ENCODE results near the gene BCKDHA. TPM values are rescaled to one million over a fixed set of nuclear protein-coding genes. Genes with fewer than 3 reads are reported as not detected.
"Not testable (repeated sequence)": the region's sequence is repeated elsewhere in the genome, so short reads cannot be mapped to it uniquely, and the experiment has no call there.

BCKDHA gene
- total and polyA plus RNA-seq, 9 of the 15 experiments (the other 6 are each of a cell fraction or from before 2014, with no cell fraction given): 4.5 to 52.5 (median 14.1) TPM

DNA sequence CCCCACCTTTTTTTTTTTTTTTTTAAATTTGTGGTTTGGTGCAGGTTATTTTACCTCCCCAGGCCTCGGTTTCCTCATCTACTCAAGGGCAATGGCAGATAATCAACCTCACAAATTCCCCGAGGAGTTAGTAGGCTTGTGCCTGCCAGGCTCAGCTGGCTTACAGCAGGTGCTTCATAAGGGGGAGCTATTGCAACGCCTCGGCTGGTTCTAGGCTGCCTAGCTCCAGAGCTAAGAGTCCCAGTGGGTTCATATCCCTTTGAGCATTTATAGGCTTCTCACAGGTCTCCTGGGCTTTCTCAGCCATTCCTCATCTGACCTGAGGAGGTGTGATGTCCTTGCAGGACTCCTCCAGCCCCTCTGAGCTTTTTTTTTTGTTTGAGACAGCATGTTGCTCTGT is 10.6 kb downstream of the BCKDHA start:
- POLR2A ChIA-PET: interaction anchor here (0.6 to 2.4 kb wide), 8 partner anchors 8 to 765 kb away, joined by 3 to 12 read pairs (median 4); partner anchors contain the start of genes B3GNT8 and BCKDHA

DNA sequence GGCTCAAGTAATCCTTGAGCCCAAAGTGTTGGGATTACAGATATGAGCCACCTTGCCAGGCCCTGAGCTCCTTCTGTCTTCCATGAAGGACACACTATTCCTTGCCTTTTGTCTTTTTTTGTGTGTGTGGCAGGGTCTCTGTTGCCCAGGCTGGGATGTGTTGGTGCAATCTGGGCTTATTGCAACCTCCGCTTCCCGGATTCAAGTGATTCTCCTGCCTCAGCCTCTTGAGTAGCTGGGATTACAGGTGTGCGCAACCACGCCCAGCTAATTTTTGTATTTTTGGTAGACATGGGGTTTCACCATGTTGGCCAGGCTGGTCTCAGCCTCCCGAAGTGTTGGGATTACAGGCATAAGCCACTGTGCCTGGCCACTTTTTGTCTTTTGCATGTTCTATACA is 11.2 kb downstream of the BCKDHA start:
- in situ Hi-C loops (cut with MboI); H3K4me3 ChIP-seq; H4K20me1 ChIP-seq (replicated peaks; ENCODE audit: control insufficient read depth, insufficient read depth, low read length); H3K27me3 ChIP-seq (ENCODE audit: control insufficient read depth in 2 of 2, insufficient read depth in 2 of 2, low read length in 2 of 2); FAIRE-seq; H3K4me2 ChIP-seq (ENCODE audit: insufficient read depth, low read length); H3K9me3 ChIP-seq (replicated peaks; ENCODE audit: control insufficient read depth, insufficient read depth, low read depth, low read length); CTCF ChIA-PET (ENCODE audit: low intra/inter-chr PET ratio); H3K27ac ChIP-seq (ENCODE audit: extremely low read depth, low read depth, low read length); DNase-seq (ENCODE audit: extremely low read depth in 1 of 4, low spot score in 3 of 4); H2AFZ ChIP-seq (ENCODE audit: low read depth, low read length); intact Hi-C loops (cut with micrococcal nuclease); ATAC-seq; H3K79me2 ChIP-seq (ENCODE audit: control insufficient read depth, insufficient read depth, low read length); BruUV-seq (replicated peaks); H3K9ac ChIP-seq (ENCODE audit: insufficient read depth in 1 of 2, low read depth in 2 of 2, low read length in 2 of 2); H3K9me1 ChIP-seq (ENCODE audit: control insufficient read depth, insufficient read depth, low read length): not testable (repeated sequence)
- 74% methylated on average over 5 of the region's 5 CpGs for WGBS (ENCODE audit: insufficient coverage, low coverage, missing lambda C conversion rate)
- Histone ChIP-seq H3K4me1 (replicated peaks in 1 of 2; ENCODE audit: control insufficient read depth in 2 of 2, insufficient read depth in 2 of 2, low read length in 2 of 2) (peaks cover 7 to 12% of the 10 kb centered on the region in 2 experiments; a peak in 4 of 5 replicates), H3K36me3 (ENCODE audit: control insufficient read depth, insufficient read depth, low read length) (peaks cover 15% of the 10 kb centered on the region; the same call in 1 of the 3 replicates)
- POLR2A ChIA-PET: interaction anchor here (0.6 to 2.4 kb wide), 4 partner anchors 10 to 164 kb away, joined by 3 to 12 read pairs (median 8); partner anchors contain the start of genes B3GNT8 and BCKDHA

More for the DNA sequence above, 10.6 kb downstream of the BCKDHA start:
- in situ Hi-C loops (cut with MboI): no loop called here
- ATAC-seq (peak; percentile 77), DNase-seq (ENCODE audit: extremely low read depth in 1 of 4, low spot score in 3 of 4) (peak in 1 of 4 experiments; percentile 40), FAIRE-seq (no peak)
- no TSS peak for BruUV-seq (replicated peaks)
- Histone ChIP-seq H3K27me3 (ENCODE audit: control insufficient read depth in 2 of 2, insufficient read depth in 2 of 2, low read length in 2 of 2) (no peaks in the 10 kb centered on the region), H2AFZ (ENCODE audit: low read depth, low read length) (no peak overlapping the region), H3K9ac (ENCODE audit: insufficient read depth in 1 of 2, low read depth in 2 of 2, low read length in 2 of 2) (no peak overlapping the region), H4K20me1 (replicated peaks; ENCODE audit: control insufficient read depth, insufficient read depth, low read length) (no peaks in the 10 kb centered on the region), H3K79me2 (ENCODE audit: control insufficient read depth, insufficient read depth, low read length) (no peaks in the 10 kb centered on the region), H3K4me2 (ENCODE audit: insufficient read depth, low read length) (no peak overlapping the region), H3K9me1 (ENCODE audit: control insufficient read depth, insufficient read depth, low read length) (no peaks in the 10 kb centered on the region), H3K4me3 (no peak overlapping the region), H3K36me3 (ENCODE audit: control insufficient read depth, insufficient read depth, low read length) (peaks cover 9% of the 10 kb centered on the region; the same call in 1 of the 3 replicates), H3K9me3 (replicated peaks; ENCODE audit: control insufficient read depth, insufficient read depth, low read depth, low read length) (no peaks in the 10 kb centered on the region), H3K4me1 (replicated peaks in 1 of 2; ENCODE audit: control insufficient read depth in 2 of 2, insufficient read depth in 2 of 2, low read length in 2 of 2) (peaks cover 7 to 12% of the 10 kb centered on the region in 2 experiments; a peak in 4 of 5 replicates), H3K27ac (ENCODE audit: extremely low read depth, low read depth, low read length) (no peak overlapping the region)
- intact Hi-C loops (cut with micrococcal nuclease): no loop called here
- 30% methylated on average over 4 of the region's 4 CpGs for WGBS (ENCODE audit: insufficient coverage, low coverage, missing lambda C conversion rate)
- no peak for TF ChIP-seq ZNF133 (CRISPR knock-in tag; IDR thresholded peaks at IDR 0.05)
- TF ChIP-seq, protein P1, sequence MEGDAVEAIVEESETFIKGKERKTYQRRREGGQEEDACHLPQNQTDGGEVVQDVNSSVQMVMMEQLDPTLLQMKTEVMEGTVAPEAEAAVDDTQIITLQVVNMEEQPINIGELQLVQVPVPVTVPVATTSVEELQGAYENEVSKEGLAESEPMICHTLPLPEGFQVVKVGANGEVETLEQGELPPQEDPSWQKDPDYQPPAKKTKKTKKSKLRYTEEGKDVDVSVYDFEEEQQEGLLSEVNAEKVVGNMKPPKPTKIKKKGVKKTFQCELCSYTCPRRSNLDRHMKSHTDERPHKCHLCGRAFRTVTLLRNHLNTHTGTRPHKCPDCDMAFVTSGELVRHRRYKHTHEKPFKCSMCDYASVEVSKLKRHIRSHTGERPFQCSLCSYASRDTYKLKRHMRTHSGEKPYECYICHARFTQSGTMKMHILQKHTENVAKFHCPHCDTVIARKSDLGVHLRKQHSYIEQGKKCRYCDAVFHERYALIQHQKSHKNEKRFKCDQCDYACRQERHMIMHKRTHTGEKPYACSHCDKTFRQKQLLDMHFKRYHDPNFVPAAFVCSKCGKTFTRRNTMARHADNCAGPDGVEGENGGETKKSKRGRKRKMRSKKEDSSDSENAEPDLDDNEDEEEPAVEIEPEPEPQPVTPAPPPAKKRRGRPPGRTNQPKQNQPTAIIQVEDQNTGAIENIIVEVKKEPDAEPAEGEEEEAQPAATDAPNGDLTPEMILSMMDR (IDR thresholded peaks at IDR 0.05 in 2 of 3, conservative IDR thresholded peaks at IDR 0.05 in 1 of 3; ENCODE audit: insufficient read depth in 2 of 3, low read depth in 1 of 3, low read length in 3 of 3): peak; percentile 23 to 41 (median 38); a peak in 4 of 6 replicates
- CTCF ChIA-PET (ENCODE audit: low intra/inter-chr PET ratio): no interaction called here

All from K562 (cell line).